ENCODE measurements around the gene MOV10L1. TPM values are rescaled to one million over a fixed set of nuclear protein-coding genes. Genes with fewer than 3 reads are reported as not detected.

MOV10L1 gene
- total and polyA plus RNA-seq, 2 experiments from 2014 or later: 0.73 to 1.8 TPM

DNA sequence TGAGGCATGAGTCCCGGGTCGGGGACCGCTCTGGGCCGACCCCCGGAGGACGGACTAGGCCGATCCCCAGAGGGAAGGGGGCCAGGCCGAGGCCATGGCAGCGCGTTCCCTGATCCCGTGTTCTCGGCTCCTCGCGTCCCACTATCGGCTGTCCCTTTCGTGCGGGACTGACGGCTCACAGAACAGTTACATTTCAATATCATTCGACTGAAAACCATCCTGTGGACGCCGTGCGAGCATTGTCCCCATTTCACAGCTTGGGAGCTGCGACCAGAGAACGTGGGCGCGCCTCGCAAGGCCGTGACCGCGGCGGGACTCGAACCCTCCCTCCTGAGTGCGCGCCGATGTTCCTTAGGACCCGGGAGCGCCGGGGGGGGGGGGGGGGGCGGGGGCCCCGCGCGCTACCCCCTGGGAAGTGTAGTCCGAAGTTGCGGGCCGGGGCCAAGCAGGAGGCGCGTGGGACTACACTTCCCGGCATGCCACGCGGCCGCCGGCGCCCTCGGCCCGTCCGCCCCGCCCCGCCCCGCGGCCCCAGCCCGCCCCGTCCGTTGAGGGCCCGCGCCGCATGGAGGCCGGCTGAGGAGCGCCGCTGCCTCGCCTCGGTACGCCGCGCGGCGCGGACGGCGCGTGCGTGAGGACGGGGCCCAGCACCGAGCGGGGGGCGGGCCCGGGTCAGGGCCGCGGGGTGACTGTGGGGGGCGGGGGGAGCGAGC, 95.7 kb downstream of the MOV10L1 start, which contains the start of gene TRABD:
Gene TRABD, plus strand, starts transcription at position 539 of the 713 bp plus-strand sequence. CDS start 7,148 bp downstream, outside the sequence.
- Histone ChIP-seq H3F3A (replicated peaks; ENCODE audit: low read depth) (no peaks in the 10 kb centered on the region), H2AFZ (peak within 1 kb of the TSS; percentile 96), H3K36me3 (ENCODE audit: insufficient read depth) (no peaks in the 10 kb centered on the region), H3K9me2 (ENCODE audit: insufficient read depth) (no peaks in the 10 kb centered on the region), H3K4me2 (peak within 1 kb of the TSS; percentile 89), H3K27ac (ENCODE audit: low read depth) (no peak within 1 kb of the TSS), H3K4me3 (peak within 1 kb of the TSS; percentile 73), H3K4me1 (ENCODE audit: insufficient read depth) (peaks cover 13% of the 10 kb centered on the region), H4K20me1 (replicated peaks; ENCODE audit: insufficient read depth) (peaks cover 5% of the 10 kb centered on the region; the same call in 1 of the 2 replicates), H3K79me2 (replicated peaks; ENCODE audit: insufficient read depth) (peaks cover 24% of the 10 kb centered on the region), H3K27me3 (ENCODE audit: insufficient read depth) (0 out of 2 replicates have a peak, but pooled peaks cover 10% of the 10 kb centered on the region)
- peaks cover 18% of the 10 kb centered on the region for H3K27me3 Mint-ChIP-seq (ENCODE audit: insufficient read depth, low read depth, poor library complexity)
- H3K4me3 Mint-ChIP-seq: peak within 1 kb of the TSS; percentile 92
- ATAC-seq: peak; percentile 32
- no peak within 1 kb of the TSS for H3K27ac Mint-ChIP-seq
- H3K4me1 Mint-ChIP-seq: peaks cover 16% of the 10 kb centered on the region
- TF ChIP-seq, protein P1, sequence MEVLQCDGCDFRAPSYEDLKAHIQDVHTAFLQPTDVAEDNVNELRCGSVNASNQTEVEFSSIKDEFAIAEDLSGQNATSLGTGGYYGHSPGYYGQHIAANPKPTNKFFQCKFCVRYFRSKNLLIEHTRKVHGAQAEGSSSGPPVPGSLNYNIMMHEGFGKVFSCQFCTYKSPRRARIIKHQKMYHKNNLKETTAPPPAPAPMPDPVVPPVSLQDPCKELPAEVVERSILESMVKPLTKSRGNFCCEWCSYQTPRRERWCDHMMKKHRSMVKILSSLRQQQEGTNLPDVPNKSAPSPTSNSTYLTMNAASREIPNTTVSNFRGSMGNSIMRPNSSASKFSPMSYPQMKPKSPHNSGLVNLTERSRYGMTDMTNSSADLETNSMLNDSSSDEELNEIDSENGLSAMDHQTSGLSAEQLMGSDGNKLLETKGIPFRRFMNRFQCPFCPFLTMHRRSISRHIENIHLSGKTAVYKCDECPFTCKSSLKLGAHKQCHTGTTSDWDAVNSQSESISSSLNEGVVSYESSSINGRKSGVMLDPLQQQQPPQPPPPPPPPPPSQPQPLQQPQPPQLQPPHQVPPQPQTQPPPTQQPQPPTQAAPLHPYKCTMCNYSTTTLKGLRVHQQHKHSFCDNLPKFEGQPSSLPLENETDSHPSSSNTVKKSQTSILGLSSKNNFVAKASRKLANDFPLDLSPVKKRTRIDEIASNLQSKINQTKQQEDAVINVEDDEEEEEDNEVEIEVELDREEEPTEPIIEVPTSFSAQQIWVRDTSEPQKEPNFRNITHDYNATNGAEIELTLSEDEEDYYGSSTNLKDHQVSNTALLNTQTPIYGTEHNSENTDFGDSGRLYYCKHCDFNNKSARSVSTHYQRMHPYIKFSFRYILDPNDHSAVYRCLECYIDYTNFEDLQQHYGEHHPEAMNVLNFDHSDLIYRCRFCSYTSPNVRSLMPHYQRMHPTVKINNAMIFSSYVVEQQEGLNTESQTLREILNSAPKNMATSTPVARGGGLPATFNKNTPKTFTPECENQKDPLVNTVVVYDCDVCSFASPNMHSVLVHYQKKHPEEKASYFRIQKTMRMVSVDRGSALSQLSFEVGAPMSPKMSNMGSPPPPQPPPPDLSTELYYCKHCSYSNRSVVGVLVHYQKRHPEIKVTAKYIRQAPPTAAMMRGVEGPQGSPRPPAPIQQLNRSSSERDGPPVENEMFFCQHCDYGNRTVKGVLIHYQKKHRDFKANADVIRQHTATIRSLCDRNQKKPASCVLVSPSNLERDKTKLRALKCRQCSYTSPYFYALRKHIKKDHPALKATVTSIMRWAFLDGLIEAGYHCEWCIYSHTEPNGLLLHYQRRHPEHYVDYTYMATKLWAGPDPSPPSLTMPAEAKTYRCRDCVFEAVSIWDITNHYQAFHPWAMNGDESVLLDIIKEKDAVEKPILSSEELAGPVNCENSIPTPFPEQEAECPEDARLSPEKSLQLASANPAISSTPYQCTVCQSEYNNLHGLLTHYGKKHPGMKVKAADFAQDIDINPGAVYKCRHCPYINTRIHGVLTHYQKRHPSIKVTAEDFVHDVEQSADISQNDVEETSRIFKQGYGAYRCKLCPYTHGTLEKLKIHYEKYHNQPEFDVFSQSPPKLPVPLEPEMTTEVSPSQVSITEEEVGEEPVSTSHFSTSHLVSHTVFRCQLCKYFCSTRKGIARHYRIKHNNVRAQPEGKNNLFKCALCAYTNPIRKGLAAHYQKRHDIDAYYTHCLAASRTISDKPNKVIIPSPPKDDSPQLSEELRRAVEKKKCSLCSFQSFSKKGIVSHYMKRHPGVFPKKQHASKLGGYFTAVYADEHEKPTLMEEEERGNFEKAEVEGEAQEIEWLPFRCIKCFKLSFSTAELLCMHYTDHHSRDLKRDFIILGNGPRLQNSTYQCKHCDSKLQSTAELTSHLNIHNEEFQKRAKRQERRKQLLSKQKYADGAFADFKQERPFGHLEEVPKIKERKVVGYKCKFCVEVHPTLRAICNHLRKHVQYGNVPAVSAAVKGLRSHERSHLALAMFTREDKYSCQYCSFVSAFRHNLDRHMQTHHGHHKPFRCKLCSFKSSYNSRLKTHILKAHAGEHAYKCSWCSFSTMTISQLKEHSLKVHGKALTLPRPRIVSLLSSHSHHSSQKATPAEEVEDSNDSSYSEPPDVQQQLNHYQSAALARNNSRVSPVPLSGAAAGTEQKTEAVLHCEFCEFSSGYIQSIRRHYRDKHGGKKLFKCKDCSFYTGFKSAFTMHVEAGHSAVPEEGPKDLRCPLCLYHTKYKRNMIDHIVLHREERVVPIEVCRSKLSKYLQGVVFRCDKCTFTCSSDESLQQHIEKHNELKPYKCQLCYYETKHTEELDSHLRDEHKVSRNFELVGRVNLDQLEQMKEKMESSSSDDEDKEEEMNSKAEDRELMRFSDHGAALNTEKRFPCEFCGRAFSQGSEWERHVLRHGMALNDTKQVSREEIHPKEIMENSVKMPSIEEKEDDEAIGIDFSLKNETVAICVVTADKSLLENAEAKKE (CRISPR knock-in tag; IDR thresholded peaks at IDR 0.05): no peak
- TF ChIP-seq, protein P2, sequence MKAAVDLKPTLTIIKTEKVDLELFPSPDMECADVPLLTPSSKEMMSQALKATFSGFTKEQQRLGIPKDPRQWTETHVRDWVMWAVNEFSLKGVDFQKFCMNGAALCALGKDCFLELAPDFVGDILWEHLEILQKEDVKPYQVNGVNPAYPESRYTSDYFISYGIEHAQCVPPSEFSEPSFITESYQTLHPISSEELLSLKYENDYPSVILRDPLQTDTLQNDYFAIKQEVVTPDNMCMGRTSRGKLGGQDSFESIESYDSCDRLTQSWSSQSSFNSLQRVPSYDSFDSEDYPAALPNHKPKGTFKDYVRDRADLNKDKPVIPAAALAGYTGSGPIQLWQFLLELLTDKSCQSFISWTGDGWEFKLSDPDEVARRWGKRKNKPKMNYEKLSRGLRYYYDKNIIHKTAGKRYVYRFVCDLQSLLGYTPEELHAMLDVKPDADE (IDR thresholded peaks at IDR 0.05): no peak
- TF ChIP-seq JUNB (IDR thresholded peaks at IDR 0.05; ENCODE audit: unreplicated experiment) (no peak), NANOG (IDR thresholded peaks at IDR 0.05; ENCODE audit: borderline replicate concordance) (no peak), ZNF114 (CRISPR knock-in tag; IDR thresholded peaks at IDR 0.05) (no peak), POLR2AphosphoS5 (IDR thresholded peaks at IDR 0.05; ENCODE audit: low read depth) (no peak; the same call in 1 of the 2 replicates)
- TF ChIP-seq, protein P3, sequence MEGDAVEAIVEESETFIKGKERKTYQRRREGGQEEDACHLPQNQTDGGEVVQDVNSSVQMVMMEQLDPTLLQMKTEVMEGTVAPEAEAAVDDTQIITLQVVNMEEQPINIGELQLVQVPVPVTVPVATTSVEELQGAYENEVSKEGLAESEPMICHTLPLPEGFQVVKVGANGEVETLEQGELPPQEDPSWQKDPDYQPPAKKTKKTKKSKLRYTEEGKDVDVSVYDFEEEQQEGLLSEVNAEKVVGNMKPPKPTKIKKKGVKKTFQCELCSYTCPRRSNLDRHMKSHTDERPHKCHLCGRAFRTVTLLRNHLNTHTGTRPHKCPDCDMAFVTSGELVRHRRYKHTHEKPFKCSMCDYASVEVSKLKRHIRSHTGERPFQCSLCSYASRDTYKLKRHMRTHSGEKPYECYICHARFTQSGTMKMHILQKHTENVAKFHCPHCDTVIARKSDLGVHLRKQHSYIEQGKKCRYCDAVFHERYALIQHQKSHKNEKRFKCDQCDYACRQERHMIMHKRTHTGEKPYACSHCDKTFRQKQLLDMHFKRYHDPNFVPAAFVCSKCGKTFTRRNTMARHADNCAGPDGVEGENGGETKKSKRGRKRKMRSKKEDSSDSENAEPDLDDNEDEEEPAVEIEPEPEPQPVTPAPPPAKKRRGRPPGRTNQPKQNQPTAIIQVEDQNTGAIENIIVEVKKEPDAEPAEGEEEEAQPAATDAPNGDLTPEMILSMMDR (conservative IDR thresholded peaks at IDR 0.05; ENCODE audit: low read depth in 2 of 2): no peak
- H3K36me3 Mint-ChIP-seq (ENCODE audit: low read depth): no peaks in the 10 kb centered on the region
- DNase-seq (ENCODE audit: low spot score): peak; percentile 92
- H3K9me3 Mint-ChIP-seq: no peaks in the 10 kb centered on the region

All from GM23338 (cell line).